Measurements from ENCODE around the gene CLDN24. TPM values are rescaled to one million over a fixed set of nuclear protein-coding genes. Genes with fewer than 3 reads are reported as not detected.

Gene CLDN24
- total RNA-seq, 1 experiment from 2014 or later: not detected

DNA sequence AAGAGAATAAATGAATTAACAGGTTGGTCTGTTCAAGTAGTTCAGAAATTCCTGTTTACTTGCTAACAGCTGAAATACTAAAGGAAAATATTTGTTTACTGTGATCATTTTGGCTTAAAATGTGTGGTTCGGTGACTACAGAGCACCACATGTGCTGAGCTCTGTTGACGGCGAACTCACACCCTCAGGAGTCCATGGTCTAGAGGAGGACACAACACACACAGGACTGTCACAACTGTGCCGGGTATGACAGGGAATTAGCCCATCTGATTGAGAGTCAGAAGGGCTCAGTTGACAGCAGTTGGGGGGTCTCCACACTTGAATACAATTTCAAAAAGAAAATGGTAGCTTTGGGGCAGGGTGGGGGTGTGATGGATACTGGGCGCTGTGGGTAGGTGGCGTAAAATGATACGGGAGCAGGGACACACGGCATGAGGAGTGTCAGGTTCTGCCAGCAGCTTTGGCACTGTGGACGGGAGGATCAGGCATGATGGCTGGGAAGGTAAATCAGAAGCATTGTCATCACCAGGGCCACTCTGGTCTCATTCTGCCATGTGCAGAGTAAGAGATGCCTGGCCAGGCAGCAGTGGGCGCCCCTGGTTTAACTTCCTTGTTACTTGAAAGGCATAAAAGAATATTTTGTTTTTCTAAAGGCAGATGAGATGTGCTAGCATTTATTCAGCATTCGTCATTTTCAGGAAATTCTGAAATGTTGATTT, 35.5 kb downstream of the CLDN24 start:
- Histone ChIP-seq H3K27me3 (ENCODE audit: insufficient read depth, low read length) (no peaks in the 10 kb centered on the region), H4K20me1 (ENCODE audit: insufficient read depth) (no peaks in the 10 kb centered on the region), H2AFZ (ENCODE audit: low read depth, low read length, poor library complexity, severe bottlenecking) (no peak overlapping the region), H3K4me3 (replicated peaks in 1 of 2; ENCODE audit: low read depth in 1 of 2, low read length in 2 of 2) (no peak overlapping the region), H3K9me2 (ENCODE audit: insufficient read depth) (no peaks in the 10 kb centered on the region), H3K4me2 (ENCODE audit: low read length) (no peak overlapping the region), H3K27ac (ENCODE audit: low read depth, low read length) (no peak overlapping the region), H3K4me1 (ENCODE audit: control insufficient read depth in 1 of 2, insufficient read depth in 2 of 2, low read length in 2 of 2) (no peaks in the 10 kb centered on the region), H3K9ac (ENCODE audit: low read length) (no peak overlapping the region), H3K36me3 (ENCODE audit: control insufficient read depth in 1 of 2, insufficient read depth in 2 of 2, low read length in 2 of 2) (peaks cover 11 to 42% of the 10 kb centered on the region in 2 experiments; a peak in 3 of 4 replicates), H3K9me3 (ENCODE audit: control insufficient read depth in 1 of 2, insufficient read depth in 1 of 2, low read depth in 1 of 2, low read length in 2 of 2) (no peaks in the 10 kb centered on the region), H3K79me2 (ENCODE audit: insufficient read depth, low read length) (no peaks in the 10 kb centered on the region)
- intact Hi-C loops (cut with micrococcal nuclease): no loop called here
- DNase-seq (ENCODE audit: low read depth, low spot score) (no peak), ATAC-seq (no peak)
- ChIA-PET POLR2A (no interaction called here), RAD21 (ENCODE audit: low non-redundant PET in 1 of 2, low total read pairs in 2 of 2, uncharacterized antibody in 2 of 2, unreplicated experiment in 2 of 2) (no interaction called here), CTCF (no interaction called here)
- TF ChIP-seq EGR1 (IDR thresholded peaks at IDR 0.05; ENCODE audit: low read depth): no peak
- no peak for TF ChIP-seq TCF7L2 (IDR thresholded peaks at IDR 0.05; ENCODE audit: borderline replicate concordance, extremely low read depth, insufficient read depth, insufficient read length)
- TF ChIP-seq EZH2phosphoT487 (IDR thresholded peaks at IDR 0.05; ENCODE audit: borderline replicate concordance): no peak
- no peak for TF ChIP-seq JUND (IDR thresholded peaks at IDR 0.05)
- TF ChIP-seq FOSL1 (IDR thresholded peaks at IDR 0.05; ENCODE audit: low read depth): no peak
- TF ChIP-seq, protein P1, sequence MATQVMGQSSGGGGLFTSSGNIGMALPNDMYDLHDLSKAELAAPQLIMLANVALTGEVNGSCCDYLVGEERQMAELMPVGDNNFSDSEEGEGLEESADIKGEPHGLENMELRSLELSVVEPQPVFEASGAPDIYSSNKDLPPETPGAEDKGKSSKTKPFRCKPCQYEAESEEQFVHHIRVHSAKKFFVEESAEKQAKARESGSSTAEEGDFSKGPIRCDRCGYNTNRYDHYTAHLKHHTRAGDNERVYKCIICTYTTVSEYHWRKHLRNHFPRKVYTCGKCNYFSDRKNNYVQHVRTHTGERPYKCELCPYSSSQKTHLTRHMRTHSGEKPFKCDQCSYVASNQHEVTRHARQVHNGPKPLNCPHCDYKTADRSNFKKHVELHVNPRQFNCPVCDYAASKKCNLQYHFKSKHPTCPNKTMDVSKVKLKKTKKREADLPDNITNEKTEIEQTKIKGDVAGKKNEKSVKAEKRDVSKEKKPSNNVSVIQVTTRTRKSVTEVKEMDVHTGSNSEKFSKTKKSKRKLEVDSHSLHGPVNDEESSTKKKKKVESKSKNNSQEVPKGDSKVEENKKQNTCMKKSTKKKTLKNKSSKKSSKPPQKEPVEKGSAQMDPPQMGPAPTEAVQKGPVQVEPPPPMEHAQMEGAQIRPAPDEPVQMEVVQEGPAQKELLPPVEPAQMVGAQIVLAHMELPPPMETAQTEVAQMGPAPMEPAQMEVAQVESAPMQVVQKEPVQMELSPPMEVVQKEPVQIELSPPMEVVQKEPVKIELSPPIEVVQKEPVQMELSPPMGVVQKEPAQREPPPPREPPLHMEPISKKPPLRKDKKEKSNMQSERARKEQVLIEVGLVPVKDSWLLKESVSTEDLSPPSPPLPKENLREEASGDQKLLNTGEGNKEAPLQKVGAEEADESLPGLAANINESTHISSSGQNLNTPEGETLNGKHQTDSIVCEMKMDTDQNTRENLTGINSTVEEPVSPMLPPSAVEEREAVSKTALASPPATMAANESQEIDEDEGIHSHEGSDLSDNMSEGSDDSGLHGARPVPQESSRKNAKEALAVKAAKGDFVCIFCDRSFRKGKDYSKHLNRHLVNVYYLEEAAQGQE (IDR thresholded peaks at IDR 0.05; ENCODE audit: low read depth): no peak
- TF ChIP-seq SP1 (IDR thresholded peaks at IDR 0.05; ENCODE audit: low read depth): no peak
- TF ChIP-seq, protein P2, sequence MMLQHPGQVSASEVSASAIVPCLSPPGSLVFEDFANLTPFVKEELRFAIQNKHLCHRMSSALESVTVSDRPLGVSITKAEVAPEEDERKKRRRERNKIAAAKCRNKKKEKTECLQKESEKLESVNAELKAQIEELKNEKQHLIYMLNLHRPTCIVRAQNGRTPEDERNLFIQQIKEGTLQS (IDR thresholded peaks at IDR 0.05): no peak
- TF ChIP-seq ELF1 (IDR thresholded peaks at IDR 0.05; ENCODE audit: borderline replicate concordance, low read depth): no peak
- no peak for TF ChIP-seq SIN3A (IDR thresholded peaks at IDR 0.05; ENCODE audit: low read depth)
- no peak for TF ChIP-seq ZFX (IDR thresholded peaks at IDR 0.05)
- TF ChIP-seq, protein P3, sequence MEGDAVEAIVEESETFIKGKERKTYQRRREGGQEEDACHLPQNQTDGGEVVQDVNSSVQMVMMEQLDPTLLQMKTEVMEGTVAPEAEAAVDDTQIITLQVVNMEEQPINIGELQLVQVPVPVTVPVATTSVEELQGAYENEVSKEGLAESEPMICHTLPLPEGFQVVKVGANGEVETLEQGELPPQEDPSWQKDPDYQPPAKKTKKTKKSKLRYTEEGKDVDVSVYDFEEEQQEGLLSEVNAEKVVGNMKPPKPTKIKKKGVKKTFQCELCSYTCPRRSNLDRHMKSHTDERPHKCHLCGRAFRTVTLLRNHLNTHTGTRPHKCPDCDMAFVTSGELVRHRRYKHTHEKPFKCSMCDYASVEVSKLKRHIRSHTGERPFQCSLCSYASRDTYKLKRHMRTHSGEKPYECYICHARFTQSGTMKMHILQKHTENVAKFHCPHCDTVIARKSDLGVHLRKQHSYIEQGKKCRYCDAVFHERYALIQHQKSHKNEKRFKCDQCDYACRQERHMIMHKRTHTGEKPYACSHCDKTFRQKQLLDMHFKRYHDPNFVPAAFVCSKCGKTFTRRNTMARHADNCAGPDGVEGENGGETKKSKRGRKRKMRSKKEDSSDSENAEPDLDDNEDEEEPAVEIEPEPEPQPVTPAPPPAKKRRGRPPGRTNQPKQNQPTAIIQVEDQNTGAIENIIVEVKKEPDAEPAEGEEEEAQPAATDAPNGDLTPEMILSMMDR (IDR thresholded peaks at IDR 0.05 in 2 of 3, conservative IDR thresholded peaks at IDR 0.05 in 1 of 3; ENCODE audit: borderline replicate concordance in 1 of 3, insufficient read depth in 1 of 3, low read depth in 2 of 3, low read length in 2 of 3): no peak
- no peak for TF ChIP-seq CEBPB (IDR thresholded peaks at IDR 0.05; ENCODE audit: low read depth)
- no peak for TF ChIP-seq SRF (IDR thresholded peaks at IDR 0.05; ENCODE audit: low read depth)
- TF ChIP-seq, protein P4, sequence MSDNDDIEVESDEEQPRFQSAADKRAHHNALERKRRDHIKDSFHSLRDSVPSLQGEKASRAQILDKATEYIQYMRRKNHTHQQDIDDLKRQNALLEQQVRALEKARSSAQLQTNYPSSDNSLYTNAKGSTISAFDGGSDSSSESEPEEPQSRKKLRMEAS (IDR thresholded peaks at IDR 0.05): no peak
- TF ChIP-seq, protein P5, sequence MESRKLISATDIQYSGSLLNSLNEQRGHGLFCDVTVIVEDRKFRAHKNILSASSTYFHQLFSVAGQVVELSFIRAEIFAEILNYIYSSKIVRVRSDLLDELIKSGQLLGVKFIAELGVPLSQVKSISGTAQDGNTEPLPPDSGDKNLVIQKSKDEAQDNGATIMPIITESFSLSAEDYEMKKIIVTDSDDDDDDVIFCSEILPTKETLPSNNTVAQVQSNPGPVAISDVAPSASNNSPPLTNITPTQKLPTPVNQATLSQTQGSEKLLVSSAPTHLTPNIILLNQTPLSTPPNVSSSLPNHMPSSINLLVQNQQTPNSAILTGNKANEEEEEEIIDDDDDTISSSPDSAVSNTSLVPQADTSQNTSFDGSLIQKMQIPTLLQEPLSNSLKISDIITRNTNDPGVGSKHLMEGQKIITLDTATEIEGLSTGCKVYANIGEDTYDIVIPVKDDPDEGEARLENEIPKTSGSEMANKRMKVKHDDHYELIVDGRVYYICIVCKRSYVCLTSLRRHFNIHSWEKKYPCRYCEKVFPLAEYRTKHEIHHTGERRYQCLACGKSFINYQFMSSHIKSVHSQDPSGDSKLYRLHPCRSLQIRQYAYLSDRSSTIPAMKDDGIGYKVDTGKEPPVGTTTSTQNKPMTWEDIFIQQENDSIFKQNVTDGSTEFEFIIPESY (IDR thresholded peaks at IDR 0.05; ENCODE audit: extremely low read depth, insufficient replicate concordance, low read length): no peak
- TF ChIP-seq POLR2A (IDR thresholded peaks at IDR 0.05; ENCODE audit: borderline replicate concordance, extremely low read depth, insufficient read depth, insufficient read length): no peak
- BruUV-seq (replicated peaks): TSS peak; percentile 5
